ENCODE results near the gene TUBB4A. TPM values are rescaled to one million over a fixed set of nuclear protein-coding genes. Genes with fewer than 3 reads are reported as not detected.

TUBB4A gene
- total and polyA plus RNA-seq, 3 experiments from 2014 or later = 5.9 to 8.9 (median 7.1) TPM

DNA sequence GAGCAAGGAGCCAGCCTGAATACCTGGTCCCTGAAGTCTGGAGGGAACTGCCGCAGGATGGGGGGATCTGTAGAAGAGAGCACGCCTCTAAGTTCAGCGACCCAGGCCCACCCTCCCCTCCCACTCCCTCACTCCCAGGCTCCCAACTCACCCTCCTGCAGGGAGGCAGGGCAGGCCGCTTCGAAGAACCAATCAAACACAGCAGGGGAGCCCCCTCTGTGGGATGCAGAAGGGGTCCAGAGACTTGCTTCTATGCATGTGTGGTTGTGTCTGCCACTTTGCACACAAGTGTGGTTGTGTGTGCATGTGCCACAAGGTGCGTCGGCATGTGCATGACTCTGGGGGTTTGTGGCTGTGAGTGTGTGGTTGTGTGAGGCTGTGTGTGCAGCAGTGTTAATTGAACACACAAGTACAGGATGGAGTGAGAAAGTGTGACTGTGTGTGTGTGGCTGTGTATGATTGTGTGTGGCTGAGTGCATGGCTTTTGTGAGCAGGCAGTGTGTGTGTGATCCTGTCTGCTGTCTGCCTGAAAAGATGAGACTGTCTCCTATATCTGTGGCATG is 22.2 kb downstream of the TUBB4A start:
- Mint-ChIP-seq H3K4me1 (peaks cover 26 to 42% (median 42%) of the 10 kb centered on the region in 3 donors), H3K27ac (peak overlapping the region; percentile 94 to 100 (median 98)), H3K27me3 (peaks cover 0 to 1% of the 10 kb centered on the region in 2 donors), H3K9me3 (no peaks in the 10 kb centered on the region), H3K4me3 (peak overlapping the region; percentile 92 to 99 (median 98)), H3K36me3 (peaks cover 0 to 30% (median 0%) of the 10 kb centered on the region in 3 donors)
- H3K27ac ChIP-seq (ENCODE audit: low read depth, low read length) = no peak overlapping the region
- H3K9me3 ChIP-seq (ENCODE audit: low read length) = no peaks in the 10 kb centered on the region
- H3K36me3 ChIP-seq (ENCODE audit: insufficient read depth, low read length) = peaks cover 20% of the 10 kb centered on the region
- no peak for DNase-seq
- H3K27me3 ChIP-seq (ENCODE audit: insufficient read depth, low read length, poor library complexity, severe bottlenecking) = no peaks in the 10 kb centered on the region
- peaks cover 38% of the 10 kb centered on the region for H3K4me1 ChIP-seq (ENCODE audit: insufficient read depth, low read length)
- peak overlapping the region; percentile 32 for H3K4me3 ChIP-seq (ENCODE audit: low read length)
- ChIA-PET POLR2A (no interaction called here), CTCF (no interaction called here)

DNA sequence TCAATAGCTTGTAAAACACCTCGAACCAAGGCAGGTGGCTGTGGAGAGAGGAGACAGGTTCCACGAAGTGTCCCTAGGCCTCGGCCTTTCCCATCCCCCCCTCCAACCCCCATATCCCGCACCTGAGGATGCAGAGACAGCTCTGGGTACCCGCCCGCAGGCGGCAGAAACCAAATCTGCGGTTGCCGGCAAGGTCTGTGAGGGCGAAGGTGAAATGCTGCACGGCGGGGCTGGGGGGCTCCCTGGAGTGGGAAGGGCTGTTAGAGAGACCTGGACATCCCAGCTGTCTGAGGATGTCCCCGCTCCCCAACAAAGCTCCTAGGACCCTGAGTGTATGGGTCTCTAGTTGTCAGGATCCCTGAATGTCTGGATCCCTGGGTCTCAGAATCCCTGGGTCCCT is 23.3 kb downstream of the TUBB4A start:
- peaks cover 26 to 42% (median 41%) of the 10 kb centered on the region in 3 donors for H3K4me1 Mint-ChIP-seq
- H3K4me3 Mint-ChIP-seq = no peak overlapping the region
- peaks cover 37% of the 10 kb centered on the region for H3K4me1 ChIP-seq (ENCODE audit: insufficient read depth, low read length)
- ChIA-PET CTCF (no interaction called here), POLR2A (interaction anchor here (0.6 kb wide), 1 partner anchor 19 kb away, joined by 7 read pairs; no protein-coding TSS in a partner anchor)
- H3K27me3 Mint-ChIP-seq = peaks cover 0 to 1% of the 10 kb centered on the region in 2 donors
- H3K36me3 Mint-ChIP-seq = peaks cover 0 to 42% (median 0%) of the 10 kb centered on the region in 3 donors
- H3K4me3 ChIP-seq (ENCODE audit: low read length) = no peak overlapping the region
- no peaks in the 10 kb centered on the region for H3K9me3 Mint-ChIP-seq
- DNase-seq = no peak
- peak overlapping the region; percentile 31 for H3K27ac ChIP-seq (ENCODE audit: low read depth, low read length)
- no peaks in the 10 kb centered on the region for H3K27me3 ChIP-seq (ENCODE audit: insufficient read depth, low read length, poor library complexity, severe bottlenecking)
- H3K9me3 ChIP-seq (ENCODE audit: low read length) = no peaks in the 10 kb centered on the region
- H3K27ac Mint-ChIP-seq = peak overlapping the region in 3 of 8 donors; percentile 42 to 100 (median 94)
- peaks cover 20% of the 10 kb centered on the region for H3K36me3 ChIP-seq (ENCODE audit: insufficient read depth, low read length)

DNA sequence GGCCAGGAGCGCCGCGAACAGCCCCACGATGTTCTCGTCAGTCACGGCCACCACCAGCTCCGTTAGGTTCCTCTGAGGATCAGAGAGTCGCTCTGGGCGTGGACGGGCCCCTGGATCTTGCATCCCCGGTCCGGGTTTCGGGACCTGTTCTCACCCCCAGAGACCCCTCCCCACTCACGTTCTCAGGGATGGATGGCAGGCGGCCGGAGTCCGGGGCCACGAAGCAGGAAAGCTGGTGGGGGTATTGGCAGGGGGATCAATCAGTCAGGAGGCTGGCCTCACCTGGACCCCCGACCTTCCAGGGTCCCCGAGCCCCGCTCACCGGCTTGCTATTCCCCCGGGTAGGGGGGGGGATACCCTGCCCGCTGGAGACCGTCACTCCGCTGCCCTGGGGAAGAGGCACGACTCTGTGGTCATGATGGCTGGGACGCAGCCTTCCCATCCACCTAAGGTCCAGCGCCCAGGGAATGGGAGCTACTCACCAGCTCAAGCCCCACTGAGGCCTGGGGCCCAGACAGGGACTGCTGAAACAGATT is 25.1 kb downstream of the TUBB4A start:
- no peak overlapping the region for H3K27ac Mint-ChIP-seq
- no peaks in the 10 kb centered on the region for H3K27me3 Mint-ChIP-seq
- H3K9me3 Mint-ChIP-seq = no peaks in the 10 kb centered on the region
- Histone ChIP-seq H3K36me3 (ENCODE audit: insufficient read depth, low read length) (peaks cover 25% of the 10 kb centered on the region), H3K4me1 (ENCODE audit: insufficient read depth, low read length) (peaks cover 25% of the 10 kb centered on the region), H3K9me3 (ENCODE audit: low read length) (no peaks in the 10 kb centered on the region), H3K27me3 (ENCODE audit: insufficient read depth, low read length, poor library complexity, severe bottlenecking) (no peaks in the 10 kb centered on the region), H3K27ac (ENCODE audit: low read depth, low read length) (no peak overlapping the region), H3K4me3 (ENCODE audit: low read length) (no peak overlapping the region)
- DNase-seq = no peak
- CTCF ChIA-PET = interaction anchor here (1.5 kb wide), 1 partner anchor 9 kb away, joined by 3 read pairs; no protein-coding TSS in a partner anchor
- POLR2A ChIA-PET = no interaction called here
- peaks cover 0 to 49% (median 0%) of the 10 kb centered on the region in 3 donors for H3K36me3 Mint-ChIP-seq
- peaks cover 16 to 26% (median 24%) of the 10 kb centered on the region in 3 donors for H3K4me1 Mint-ChIP-seq
- no peak overlapping the region for H3K4me3 Mint-ChIP-seq

DNA sequence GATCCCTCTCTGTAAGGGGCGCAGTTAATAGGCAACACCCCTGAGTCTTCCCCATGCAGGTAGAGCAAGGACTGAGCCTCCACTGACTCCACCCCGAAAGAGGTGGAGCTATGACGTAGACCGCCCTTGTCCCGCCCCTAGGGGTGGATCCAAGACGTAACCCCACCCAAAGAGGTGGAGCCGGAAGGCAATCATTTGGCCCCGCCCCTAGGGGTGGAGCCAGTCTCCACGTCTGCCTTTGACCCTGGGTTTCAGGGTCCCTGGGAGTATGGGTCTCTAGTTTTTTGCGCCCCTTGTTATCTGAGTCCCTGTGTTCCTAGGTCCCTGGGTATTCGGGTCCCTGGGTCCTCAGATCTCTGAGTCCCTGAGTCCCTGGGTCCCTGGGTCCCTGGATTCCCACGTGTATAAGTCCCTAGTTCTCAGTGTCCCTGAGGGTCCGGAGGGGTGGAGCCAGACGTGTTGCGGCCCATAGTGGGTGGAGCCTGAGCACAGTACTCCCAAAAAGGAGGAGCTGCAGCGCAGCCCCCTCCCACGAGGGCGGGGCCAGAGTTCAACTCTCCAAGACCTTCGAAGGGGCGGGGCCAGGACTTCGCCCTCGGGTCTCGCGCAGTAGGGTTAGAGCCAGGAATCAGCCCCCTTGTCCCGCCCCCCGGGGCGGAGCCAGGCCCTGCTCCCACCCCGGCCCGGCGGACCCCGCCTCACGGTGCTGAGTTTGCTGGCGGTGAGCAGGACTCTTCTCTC is 25.8 kb downstream of the TUBB4A start:
- H3K27me3 Mint-ChIP-seq = no peaks in the 10 kb centered on the region
- Histone ChIP-seq H3K9me3 (ENCODE audit: low read length) (no peaks in the 10 kb centered on the region), H3K4me1 (ENCODE audit: insufficient read depth, low read length) (peaks cover 23% of the 10 kb centered on the region), H3K27me3 (ENCODE audit: insufficient read depth, low read length, poor library complexity, severe bottlenecking) (no peaks in the 10 kb centered on the region), H3K27ac (ENCODE audit: low read depth, low read length) (no peak overlapping the region), H3K36me3 (ENCODE audit: insufficient read depth, low read length) (peaks cover 25% of the 10 kb centered on the region), H3K4me3 (ENCODE audit: low read length) (no peak overlapping the region)
- no peaks in the 10 kb centered on the region for H3K9me3 Mint-ChIP-seq
- peaks cover 12 to 20% (median 19%) of the 10 kb centered on the region in 3 donors for H3K4me1 Mint-ChIP-seq
- peaks cover 0 to 51% (median 0%) of the 10 kb centered on the region in 3 donors for H3K36me3 Mint-ChIP-seq
- H3K4me3 Mint-ChIP-seq = no peak overlapping the region
- peak overlapping the region in 3 of 8 donors; percentile 64 to 75 (median 68) for H3K27ac Mint-ChIP-seq
- CTCF ChIA-PET = interaction anchor here (1.5 kb wide), 1 partner anchor 10 kb away, joined by 3 read pairs; no protein-coding TSS in a partner anchor
- POLR2A ChIA-PET = no interaction called here
- peak; percentile 55 to 71 (median 57) for DNase-seq

DNA sequence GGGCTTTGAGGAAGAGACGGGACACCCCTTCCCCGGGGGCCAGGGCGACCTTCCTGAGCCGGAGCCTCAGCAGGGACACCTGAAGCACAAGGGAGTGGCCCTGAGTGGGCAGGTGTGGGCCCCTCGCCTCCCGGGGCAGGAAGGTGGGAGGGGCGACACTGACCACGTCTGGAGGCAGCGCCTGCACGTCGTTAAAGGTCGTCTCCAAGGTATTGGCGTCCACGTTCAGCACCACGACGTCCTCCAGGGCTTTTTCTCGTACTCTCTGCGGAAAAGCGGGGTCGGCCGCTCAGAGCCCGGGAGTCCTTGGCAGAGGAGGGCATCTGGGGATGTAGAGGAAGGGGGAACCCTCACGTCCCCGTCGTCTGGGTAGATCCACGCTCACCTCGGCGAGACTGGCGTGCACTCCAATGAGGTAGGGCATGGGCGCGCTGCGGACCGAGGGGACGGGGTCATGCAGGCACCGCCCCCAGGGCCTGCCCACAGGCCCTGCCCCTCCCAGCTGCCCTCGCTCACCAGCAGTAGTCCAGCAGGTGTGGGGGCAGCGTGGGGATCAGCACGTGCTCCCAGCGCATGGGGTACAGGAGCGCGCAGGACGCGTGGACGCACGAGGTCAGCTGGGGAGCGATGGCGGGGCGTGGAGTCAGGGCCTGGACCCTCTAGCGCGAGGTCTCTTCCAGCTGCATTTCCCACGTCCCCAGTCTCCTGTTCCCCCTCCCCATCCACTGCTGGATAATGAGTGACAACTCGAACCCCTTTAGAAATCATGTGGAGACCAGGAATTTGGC is 26.6 kb downstream of the TUBB4A start:
- peaks cover 25% of the 10 kb centered on the region for H3K36me3 ChIP-seq (ENCODE audit: insufficient read depth, low read length)
- no peak for DNase-seq
- H3K27ac Mint-ChIP-seq = peak overlapping the region in 4 of 8 donors; percentile 50 to 75 (median 64)
- H3K27me3 Mint-ChIP-seq = no peaks in the 10 kb centered on the region
- CTCF ChIA-PET = interaction anchor here (1.5 kb wide), 1 partner anchor 11 kb away, joined by 3 read pairs; no protein-coding TSS in a partner anchor
- peaks cover 7 to 12% (median 11%) of the 10 kb centered on the region in 3 donors for H3K4me1 Mint-ChIP-seq
- no peak overlapping the region for H3K27ac ChIP-seq (ENCODE audit: low read depth, low read length)
- POLR2A ChIA-PET = no interaction called here
- H3K4me3 Mint-ChIP-seq = no peak overlapping the region
- no peaks in the 10 kb centered on the region for H3K9me3 ChIP-seq (ENCODE audit: low read length)
- peaks cover 20% of the 10 kb centered on the region for H3K4me1 ChIP-seq (ENCODE audit: insufficient read depth, low read length)
- no peaks in the 10 kb centered on the region for H3K27me3 ChIP-seq (ENCODE audit: insufficient read depth, low read length, poor library complexity, severe bottlenecking)
- H3K9me3 Mint-ChIP-seq = no peaks in the 10 kb centered on the region
- no peak overlapping the region for H3K4me3 ChIP-seq (ENCODE audit: low read length)
- peaks cover 0 to 51% (median 0%) of the 10 kb centered on the region in 3 donors for H3K36me3 Mint-ChIP-seq

DNA sequence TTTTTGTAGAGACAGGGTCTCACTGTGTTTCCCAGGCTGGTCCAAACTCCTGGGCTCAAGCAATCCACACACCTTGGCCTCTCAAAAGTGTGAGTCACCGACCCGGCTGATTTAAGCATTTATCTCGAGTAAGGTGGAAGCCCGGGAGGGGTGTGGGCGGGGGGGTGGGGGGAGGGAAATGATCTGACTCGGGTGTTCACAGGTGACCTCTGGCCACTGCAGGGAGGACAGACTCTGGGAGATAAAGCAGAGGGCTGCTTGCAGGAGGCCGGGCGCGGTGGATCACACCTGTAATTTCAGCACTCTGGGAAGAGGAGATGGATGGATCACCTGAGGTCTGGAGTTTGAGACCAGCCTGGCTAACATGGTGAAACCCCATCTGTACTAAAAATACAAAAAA is 28.5 kb downstream of the TUBB4A start:
- no peaks in the 10 kb centered on the region for H3K27me3 ChIP-seq (ENCODE audit: insufficient read depth, low read length, poor library complexity, severe bottlenecking)
- peaks cover 3% of the 10 kb centered on the region for H3K4me1 ChIP-seq (ENCODE audit: insufficient read depth, low read length)
- Mint-ChIP-seq H3K9me3 (no peaks in the 10 kb centered on the region), H3K27ac (no peak overlapping the region), H3K36me3 (peaks cover 0 to 60% (median 0%) of the 10 kb centered on the region in 3 donors), H3K27me3 (no peaks in the 10 kb centered on the region), H3K4me3 (no peak overlapping the region), H3K4me1 (no peaks in the 10 kb centered on the region)
- ChIA-PET POLR2A (no interaction called here), CTCF (interaction anchor here (0.6 kb wide), 1 partner anchor 112 kb away, joined by 3 read pairs; the partner anchor contains the start of gene CLPP)
- H3K4me3 ChIP-seq (ENCODE audit: low read length) = no peak overlapping the region
- H3K36me3 ChIP-seq (ENCODE audit: insufficient read depth, low read length) = peaks cover 25% of the 10 kb centered on the region
- no peaks in the 10 kb centered on the region for H3K9me3 ChIP-seq (ENCODE audit: low read length)
- H3K27ac ChIP-seq (ENCODE audit: low read depth, low read length) = no peak overlapping the region
- no peak for DNase-seq

DNA sequence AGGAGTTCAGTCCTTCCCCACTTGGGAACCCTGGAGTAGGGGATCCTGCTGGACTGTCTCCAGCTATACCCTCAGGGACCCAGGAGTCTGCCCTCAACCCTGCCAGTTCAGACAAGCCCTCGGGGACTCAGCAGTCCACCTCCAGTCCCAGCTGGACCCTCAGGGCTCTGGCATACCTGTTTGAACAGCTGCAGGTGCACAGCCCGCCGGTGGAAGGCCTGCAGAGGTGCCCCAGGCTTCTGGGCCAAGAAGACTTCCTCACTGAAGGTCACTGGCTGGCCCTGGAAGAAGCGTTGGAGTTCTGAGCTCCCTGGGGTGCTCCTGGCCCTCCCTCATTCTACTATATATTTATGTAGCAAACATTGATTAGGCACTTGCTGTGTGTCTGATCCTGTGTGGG is 29.4 kb downstream of the TUBB4A start:
- CTCF ChIA-PET = interaction anchor here (0.6 to 1.7 kb wide), 3 partner anchors 9 to 111 kb away, joined by 3 to 5 read pairs (median 3); partner anchors contain the start of genes CLPP and DENND1C
- H3K9me3 Mint-ChIP-seq = no peaks in the 10 kb centered on the region
- H3K36me3 ChIP-seq (ENCODE audit: insufficient read depth, low read length) = peaks cover 25% of the 10 kb centered on the region

More for the DNA sequence above, 29.4 kb downstream of the TUBB4A start:
- Histone ChIP-seq H3K4me3 (ENCODE audit: low read length) (no peak overlapping the region), H3K9me3 (ENCODE audit: low read length) (no peaks in the 10 kb centered on the region), H3K4me1 (ENCODE audit: insufficient read depth, low read length) (no peaks in the 10 kb centered on the region), H3K27me3 (ENCODE audit: insufficient read depth, low read length, poor library complexity, severe bottlenecking) (no peaks in the 10 kb centered on the region), H3K27ac (ENCODE audit: low read depth, low read length) (no peak overlapping the region)
- DNase-seq = no peak
- peaks cover 0 to 68% (median 0%) of the 10 kb centered on the region in 3 donors for H3K36me3 Mint-ChIP-seq
- H3K27ac Mint-ChIP-seq = peak overlapping the region in 1 of 8 donors; percentile 15
- H3K27me3 Mint-ChIP-seq = no peaks in the 10 kb centered on the region
- no peaks in the 10 kb centered on the region for H3K4me1 Mint-ChIP-seq
- H3K4me3 Mint-ChIP-seq = no peak overlapping the region
- POLR2A ChIA-PET = no interaction called here

All from CD8-positive, alpha-beta memory T cell (primary cell).